22Rv1 (cell line): ENCODE measurements around the gene GPR151.

ENCODE experiments used
- ZFX ChIP-seq: fragments of 450-650 bp; IDR thresholded peaks from 2 replicates; pipeline ENCODE4 v1.6.1; 2017; ENCODE audit warnings: antibody characterized with exemption, borderline replicate concordance
- TF ChIP-seq, protein P1 (sequence below): fragments of 450-650 bp; IDR thresholded peaks from 2 replicates; pipeline ENCODE4 v1.5.1; 2017; ENCODE audit warnings: mild to moderate bottlenecking

DNA sequence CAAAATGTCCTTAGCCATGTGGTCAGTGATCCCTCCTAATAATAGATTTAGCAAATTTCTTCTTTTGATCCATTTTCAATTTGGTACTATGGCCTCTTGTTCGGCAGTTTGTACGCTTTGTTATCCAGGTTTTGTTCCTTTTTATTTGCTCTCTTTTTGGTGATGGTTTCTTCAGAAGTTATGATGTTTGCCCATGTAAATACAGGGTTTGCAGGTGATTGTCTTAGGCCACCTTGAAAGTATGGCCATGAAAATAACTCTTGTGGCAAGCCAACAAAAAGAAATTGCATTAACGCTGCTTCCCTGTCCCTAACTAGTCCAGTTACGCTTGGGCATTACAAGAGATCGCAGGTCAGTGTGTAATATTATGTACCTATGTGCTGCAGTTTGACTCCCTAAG lies 8.6 kb downstream of the GPR151 start:
- TF ChIP-seq, protein P1, sequence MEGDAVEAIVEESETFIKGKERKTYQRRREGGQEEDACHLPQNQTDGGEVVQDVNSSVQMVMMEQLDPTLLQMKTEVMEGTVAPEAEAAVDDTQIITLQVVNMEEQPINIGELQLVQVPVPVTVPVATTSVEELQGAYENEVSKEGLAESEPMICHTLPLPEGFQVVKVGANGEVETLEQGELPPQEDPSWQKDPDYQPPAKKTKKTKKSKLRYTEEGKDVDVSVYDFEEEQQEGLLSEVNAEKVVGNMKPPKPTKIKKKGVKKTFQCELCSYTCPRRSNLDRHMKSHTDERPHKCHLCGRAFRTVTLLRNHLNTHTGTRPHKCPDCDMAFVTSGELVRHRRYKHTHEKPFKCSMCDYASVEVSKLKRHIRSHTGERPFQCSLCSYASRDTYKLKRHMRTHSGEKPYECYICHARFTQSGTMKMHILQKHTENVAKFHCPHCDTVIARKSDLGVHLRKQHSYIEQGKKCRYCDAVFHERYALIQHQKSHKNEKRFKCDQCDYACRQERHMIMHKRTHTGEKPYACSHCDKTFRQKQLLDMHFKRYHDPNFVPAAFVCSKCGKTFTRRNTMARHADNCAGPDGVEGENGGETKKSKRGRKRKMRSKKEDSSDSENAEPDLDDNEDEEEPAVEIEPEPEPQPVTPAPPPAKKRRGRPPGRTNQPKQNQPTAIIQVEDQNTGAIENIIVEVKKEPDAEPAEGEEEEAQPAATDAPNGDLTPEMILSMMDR, result no peak
- TF ChIP-seq ZFX, result no peak
